ENCODE results near the gene SPATA31E1.
"Not testable (repeated sequence)": the region's sequence is repeated elsewhere in the genome, so short reads cannot be mapped to it uniquely, and the experiment has no call there.

- TF ChIP-seq ATF1 (CRISPR knock-in tag; IDR thresholded peaks at IDR 0.05); CTCF (IDR thresholded peaks at IDR 0.05); CREM (CRISPR knock-in tag; IDR thresholded peaks at IDR 0.05); NR2C2 (CRISPR knock-in tag; IDR thresholded peaks at IDR 0.05); TCF7 (CRISPR knock-in tag; IDR thresholded peaks at IDR 0.05; ENCODE audit: low read depth); PREB (CRISPR knock-in tag; IDR thresholded peaks at IDR 0.05; ENCODE audit: borderline replicate concordance); E2F4 (CRISPR knock-in tag; IDR thresholded peaks at IDR 0.05; ENCODE audit: borderline replicate concordance, low read depth); TEAD1 (CRISPR knock-in tag; IDR thresholded peaks at IDR 0.05): not testable (repeated sequence)
Measured at GRCh38 chr9:87921561-87921960, 38.9 kb downstream of the SPATA31E1 start.

Measured in WTC11 (cell line).